ENCODE measurements around the gene SETBP1.

GRCh38 chr18:44788334-44788733 lies 107.6 kb downstream of the SETBP1 start:
- TF ChIP-seq POLR2AphosphoS5 (IDR thresholded peaks at IDR 0.05; ENCODE audit: low read depth, low read length) (no peak), RAD21 (IDR thresholded peaks at IDR 0.05; ENCODE audit: low read depth) (no peak), CTCF (IDR thresholded peaks at IDR 0.05 in 2 of 3, conservative IDR thresholded peaks at IDR 0.05 in 1 of 3; ENCODE audit: borderline replicate concordance in 1 of 3, insufficient read depth in 1 of 3, low read depth in 2 of 3, low read length in 2 of 3) (no peak), POLR2A (IDR thresholded peaks at IDR 0.05; ENCODE audit: borderline replicate concordance, extremely low read depth, insufficient read depth, insufficient read length) (no peak)
